Liver (tissue), 9 donors: ENCODE results near the gene ADAMTS6. TPM values are rescaled to one million over a fixed set of nuclear protein-coding genes. Genes with fewer than 3 reads are reported as not detected.

Experiments used
- DNase-seq: peaks from one replicate; pipeline ENCODE4 v3.0.0-alpha.2; 2017; ENCODE audit warnings: low spot score
- H3K27ac ChIP-seq, 2 donors: one replicate each; pipeline ENCODE4 v1.7.0; 2013; ENCODE audit warnings: inconsistent platforms in 2 of 2, low read length in 2 of 2, control low read depth in 1 of 2, low read depth in 1 of 2, mild to moderate bottlenecking in 1 of 2
- H3K27me3 ChIP-seq, 4 donors: one replicate each; pipeline versions ENCODE4 v1.6.1 to v1.7.0; 2013; ENCODE audit warnings: low read length in 3 of 4, inconsistent platforms in 1 of 4, mild to moderate bottlenecking in 1 of 4, moderate library complexity in 1 of 4; ENCODE audit not compliant: control insufficient read depth in 4 of 4, insufficient read depth in 4 of 4
- H3K36me3 ChIP-seq, 4 donors: one replicate each; pipeline versions ENCODE4 v1.6.1 to v1.7.0; 2013; ENCODE audit warnings: low read length in 3 of 4, mild to moderate bottlenecking in 3 of 4, low read depth in 1 of 4, moderate library complexity in 1 of 4; ENCODE audit not compliant: control insufficient read depth in 4 of 4, insufficient read depth in 3 of 4
- H3K4me1 ChIP-seq, 4 donors: one replicate each; pipeline versions ENCODE4 v1.6.1 to v1.7.0; 2013; ENCODE audit warnings: low read length in 3 of 4, mild to moderate bottlenecking in 3 of 4, moderate library complexity in 1 of 4; ENCODE audit not compliant: control insufficient read depth in 4 of 4, insufficient read depth in 4 of 4
- H3K4me3 ChIP-seq, 3 donors: one replicate each; pipeline versions ENCODE4 v1.6.1 to v1.7.0; 2013; ENCODE audit warnings: low read length in 3 of 3, control low read depth in 1 of 3, low read depth in 1 of 3, mild to moderate bottlenecking in 1 of 3
- H3K9ac ChIP-seq, 2 donors: one replicate each; pipeline ENCODE4 v1.7.0; 2013; ENCODE audit warnings: low read length in 2 of 2, mild to moderate bottlenecking in 2 of 2, moderate library complexity in 2 of 2, control low read depth in 1 of 2, low read depth in 1 of 2
- H3K9me3 ChIP-seq, 4 donors: one replicate each; pipeline versions ENCODE4 v1.6.1 to v1.7.0; 2013; ENCODE audit warnings: low read length in 3 of 4; ENCODE audit not compliant: control insufficient read depth in 4 of 4
- EGR1 ChIP-seq, 2 donors: IDR thresholded peaks; 2 replicates each; pipeline ENCODE4 v1.6.1; 2016 to 2018; ENCODE audit warnings: antibody characterized with exemption in 2 of 2, low read depth in 2 of 2
- FOXA1 ChIP-seq: IDR thresholded peaks from 2 replicates; pipeline ENCODE4 v1.6.1; 2016; ENCODE audit warnings: antibody characterized with exemption
- FOXA2 ChIP-seq: IDR thresholded peaks from 2 replicates; pipeline ENCODE4 v1.6.1; 2016; ENCODE audit warnings: antibody characterized with exemption
- GABPA ChIP-seq, 2 donors: IDR thresholded peaks in 1 of 2; conservative IDR thresholded peaks in 1 of 2; 2 replicates each; pipeline ENCODE4 v1.6.1; 2016; ENCODE audit warnings: antibody characterized with exemption in 2 of 2, mild to moderate bottlenecking in 1 of 2, moderate library complexity in 1 of 2
- HNF4A ChIP-seq, 2 donors: conservative IDR thresholded peaks; 2 replicates each; pipeline ENCODE4 v1.6.1; 2016; ENCODE audit warnings: antibody characterized with exemption in 2 of 2, mild to moderate bottlenecking in 2 of 2
- HNF4G ChIP-seq: IDR thresholded peaks from 2 replicates; pipeline ENCODE4 v1.6.1; 2016; ENCODE audit warnings: antibody characterized with exemption
- JUND ChIP-seq, 2 donors: IDR thresholded peaks; 2 replicates each; pipeline ENCODE4 v1.6.1; 2016; ENCODE audit warnings: antibody characterized with exemption in 2 of 2
- NR2F2 ChIP-seq: IDR thresholded peaks from 2 replicates; pipeline ENCODE4 v1.6.1; 2016; ENCODE audit warnings: antibody characterized with exemption
- RAD21 ChIP-seq, 2 donors: IDR thresholded peaks; 2 replicates each; pipeline ENCODE4 v1.6.1; 2016; ENCODE audit warnings: antibody characterized with exemption in 2 of 2, mild to moderate bottlenecking in 2 of 2
- RXRA ChIP-seq, 2 donors: IDR thresholded peaks; 2 replicates each; pipeline ENCODE4 v1.6.1; 2017 to 2018; ENCODE audit warnings: antibody characterized with exemption in 2 of 2, mild to moderate bottlenecking in 1 of 2
- SP1 ChIP-seq: IDR thresholded peaks from 2 replicates; pipeline ENCODE4 v1.6.1; 2018; ENCODE audit warnings: antibody characterized with exemption, mild to moderate bottlenecking
- TAF1 ChIP-seq: conservative IDR thresholded peaks from 2 replicates; pipeline ENCODE4 v1.6.1; 2016; ENCODE audit warnings: antibody characterized with exemption, mild to moderate bottlenecking
- YY1 ChIP-seq: IDR thresholded peaks from 2 replicates; pipeline ENCODE4 v1.6.1; 2016; ENCODE audit warnings: antibody characterized with exemption, mild to moderate bottlenecking
- WGBS: extraction: QIAGEN DNeasy Blood & Tissue Kit; methylation state at CpG from one replicate; pipeline ENCODE4 v1.1.7; 2013; 5-methylcytosine and 5-hydroxymethylcytosine counted together
- polyA plus RNA-seq, 2 donors: library from polyadenylated mRNA; stranded (reverse) in 1 of 2; unstranded in 1 of 2; fragments of 200-250 nt in 1 of 2; fragments of >200 nt in 1 of 2; fragmentation: Nextera tagmentation in 1 of 2; extraction: Ambion mirVana in 1 of 2; gene quantifications; one replicate each; pipeline versions ENCODE4 v1.2.1 to v1.2.3, GENCODE V29; 2013 to 2015
- total RNA-seq, 2 donors: library from RNA; depleted of rRNA; stranded (reverse); fragments of >200 nt; gene quantifications; one replicate each; pipeline ENCODE4 v1.2.3, GENCODE V29; 2014
- TF ChIP-seq, protein P1 (sequence below): IDR thresholded peaks from 2 replicates; pipeline ENCODE4 v1.6.1; 2016; ENCODE audit warnings: antibody characterized with exemption
- TF ChIP-seq, protein P2 (sequence below): IDR thresholded peaks from 2 replicates; pipeline ENCODE4 v1.6.1; 2016; ENCODE audit warnings: antibody characterized with exemption
- TF ChIP-seq, protein P3 (sequence below): fragments of 150-350 bp; IDR thresholded peaks from 2 replicates; pipeline ENCODE4 v1.5.1; 2017; ENCODE audit warnings: improper control_type of control experiment, low read depth, low read length; ENCODE audit not compliant: missing input control
- TF ChIP-seq, protein P4 (sequence below): IDR thresholded peaks from 2 replicates; pipeline ENCODE4 v1.6.1; 2016; ENCODE audit warnings: antibody characterized with exemption
- TF ChIP-seq, protein P5 (sequence below): IDR thresholded peaks from 2 replicates; pipeline ENCODE4 v1.6.1; 2016; ENCODE audit warnings: antibody characterized with exemption, mild to moderate bottlenecking
- donor health status: healthy.
- donor health status: healthy.
- donor health status: healthy.
- donor health status: healthy.
- donor health status: healthy.

Gene ADAMTS6
- total and polyA plus RNA-seq, 4 donors = 0.06 to 2.0 (median 0.59) TPM

DNA sequence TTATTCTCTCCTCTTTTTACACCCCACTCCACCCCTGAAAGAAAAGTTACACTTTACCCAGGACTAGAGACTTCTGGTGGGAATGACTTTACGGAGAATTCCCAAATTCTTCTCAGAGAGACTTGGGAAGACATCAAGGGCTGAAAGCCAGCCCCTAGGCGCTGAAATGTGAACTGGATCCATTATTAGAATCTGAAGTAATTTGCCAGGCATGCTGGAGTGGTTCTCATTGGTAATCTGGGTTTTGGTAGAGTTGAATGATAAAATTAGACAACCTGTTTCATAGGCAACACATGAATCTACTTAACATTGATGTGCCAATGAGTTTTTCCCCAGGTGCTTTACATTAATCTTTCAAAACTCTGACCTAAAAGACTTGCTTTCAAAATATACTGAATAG is 324.8 kb downstream of the ADAMTS6 start:
- Histone ChIP-seq H3K27ac (no peak overlapping the region), H3K4me1 (no peaks in the 10 kb centered on the region), H3K4me3 (no peak overlapping the region), H3K27me3 (no peaks in the 10 kb centered on the region), H3K36me3 (no peaks in the 10 kb centered on the region), H3K9ac (no peak overlapping the region), H3K9me3 (no peaks in the 10 kb centered on the region)
- WGBS = 90% methylated on average over 2 of the region's 2 CpGs
- TF ChIP-seq, protein P1, sequence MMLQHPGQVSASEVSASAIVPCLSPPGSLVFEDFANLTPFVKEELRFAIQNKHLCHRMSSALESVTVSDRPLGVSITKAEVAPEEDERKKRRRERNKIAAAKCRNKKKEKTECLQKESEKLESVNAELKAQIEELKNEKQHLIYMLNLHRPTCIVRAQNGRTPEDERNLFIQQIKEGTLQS = no peak
- TF ChIP-seq FOXA2 (no peak), HNF4G (no peak), YY1 (no peak), JUND (IDR thresholded peaks at IDR 0.05) (no peak)
- TF ChIP-seq, protein P2, sequence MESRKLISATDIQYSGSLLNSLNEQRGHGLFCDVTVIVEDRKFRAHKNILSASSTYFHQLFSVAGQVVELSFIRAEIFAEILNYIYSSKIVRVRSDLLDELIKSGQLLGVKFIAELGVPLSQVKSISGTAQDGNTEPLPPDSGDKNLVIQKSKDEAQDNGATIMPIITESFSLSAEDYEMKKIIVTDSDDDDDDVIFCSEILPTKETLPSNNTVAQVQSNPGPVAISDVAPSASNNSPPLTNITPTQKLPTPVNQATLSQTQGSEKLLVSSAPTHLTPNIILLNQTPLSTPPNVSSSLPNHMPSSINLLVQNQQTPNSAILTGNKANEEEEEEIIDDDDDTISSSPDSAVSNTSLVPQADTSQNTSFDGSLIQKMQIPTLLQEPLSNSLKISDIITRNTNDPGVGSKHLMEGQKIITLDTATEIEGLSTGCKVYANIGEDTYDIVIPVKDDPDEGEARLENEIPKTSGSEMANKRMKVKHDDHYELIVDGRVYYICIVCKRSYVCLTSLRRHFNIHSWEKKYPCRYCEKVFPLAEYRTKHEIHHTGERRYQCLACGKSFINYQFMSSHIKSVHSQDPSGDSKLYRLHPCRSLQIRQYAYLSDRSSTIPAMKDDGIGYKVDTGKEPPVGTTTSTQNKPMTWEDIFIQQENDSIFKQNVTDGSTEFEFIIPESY = no peak
- DNase-seq = no peak

DNA sequence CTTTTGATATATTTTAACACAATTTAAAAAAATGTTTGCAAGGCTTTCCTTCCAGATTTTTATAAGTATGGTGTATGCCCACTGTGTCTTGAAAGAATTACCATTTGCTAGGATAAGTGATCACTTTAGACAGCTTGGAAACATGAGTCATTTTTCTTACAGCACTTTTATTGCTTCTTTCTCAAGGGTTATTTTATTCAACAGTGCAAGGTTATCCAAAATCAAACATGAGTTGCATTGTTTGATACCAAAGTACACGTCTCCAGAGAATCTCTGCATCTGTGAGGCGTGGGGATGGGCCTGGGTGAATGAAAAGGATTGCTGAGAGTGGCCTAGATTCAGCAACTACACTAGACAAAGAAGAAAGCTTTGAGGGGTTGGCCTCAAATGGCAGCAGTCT is 329.6 kb downstream of the ADAMTS6 start:
- H3K9me3 ChIP-seq = no peaks in the 10 kb centered on the region
- no peak overlapping the region for H3K9ac ChIP-seq
- DNase-seq = no peak
- no peak overlapping the region for H3K27ac ChIP-seq
- H3K36me3 ChIP-seq = no peaks in the 10 kb centered on the region
- 59% methylated on average over 2 of the region's 2 CpGs for WGBS
- no peaks in the 10 kb centered on the region for H3K27me3 ChIP-seq
- no peak overlapping the region for H3K4me3 ChIP-seq
- H3K4me1 ChIP-seq = peaks cover 0 to 2% (median 0%) of the 10 kb centered on the region in 4 donors
- TF ChIP-seq, protein P1 = no peak
- TF ChIP-seq YY1 (no peak), HNF4A (conservative IDR thresholded peaks at IDR 0.05) (no peak), FOXA1 (no peak), HNF4G (no peak), JUND (IDR thresholded peaks at IDR 0.05) (no peak), NR2F2 (no peak), FOXA2 (no peak), GABPA (IDR thresholded peaks at IDR 0.05 in 1 of 2, conservative IDR thresholded peaks at IDR 0.05 in 1 of 2) (no peak), RXRA (IDR thresholded peaks at IDR 0.05) (no peak), RAD21 (IDR thresholded peaks at IDR 0.05) (no peak), SP1 (no peak), EGR1 (IDR thresholded peaks at IDR 0.05; ENCODE audit: low read depth in 2 of 2) (no peak), TAF1 (no peak)
- TF ChIP-seq, protein P3, sequence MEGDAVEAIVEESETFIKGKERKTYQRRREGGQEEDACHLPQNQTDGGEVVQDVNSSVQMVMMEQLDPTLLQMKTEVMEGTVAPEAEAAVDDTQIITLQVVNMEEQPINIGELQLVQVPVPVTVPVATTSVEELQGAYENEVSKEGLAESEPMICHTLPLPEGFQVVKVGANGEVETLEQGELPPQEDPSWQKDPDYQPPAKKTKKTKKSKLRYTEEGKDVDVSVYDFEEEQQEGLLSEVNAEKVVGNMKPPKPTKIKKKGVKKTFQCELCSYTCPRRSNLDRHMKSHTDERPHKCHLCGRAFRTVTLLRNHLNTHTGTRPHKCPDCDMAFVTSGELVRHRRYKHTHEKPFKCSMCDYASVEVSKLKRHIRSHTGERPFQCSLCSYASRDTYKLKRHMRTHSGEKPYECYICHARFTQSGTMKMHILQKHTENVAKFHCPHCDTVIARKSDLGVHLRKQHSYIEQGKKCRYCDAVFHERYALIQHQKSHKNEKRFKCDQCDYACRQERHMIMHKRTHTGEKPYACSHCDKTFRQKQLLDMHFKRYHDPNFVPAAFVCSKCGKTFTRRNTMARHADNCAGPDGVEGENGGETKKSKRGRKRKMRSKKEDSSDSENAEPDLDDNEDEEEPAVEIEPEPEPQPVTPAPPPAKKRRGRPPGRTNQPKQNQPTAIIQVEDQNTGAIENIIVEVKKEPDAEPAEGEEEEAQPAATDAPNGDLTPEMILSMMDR = no peak
- TF ChIP-seq, protein P4, sequence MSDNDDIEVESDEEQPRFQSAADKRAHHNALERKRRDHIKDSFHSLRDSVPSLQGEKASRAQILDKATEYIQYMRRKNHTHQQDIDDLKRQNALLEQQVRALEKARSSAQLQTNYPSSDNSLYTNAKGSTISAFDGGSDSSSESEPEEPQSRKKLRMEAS = no peak
- TF ChIP-seq, protein P5, sequence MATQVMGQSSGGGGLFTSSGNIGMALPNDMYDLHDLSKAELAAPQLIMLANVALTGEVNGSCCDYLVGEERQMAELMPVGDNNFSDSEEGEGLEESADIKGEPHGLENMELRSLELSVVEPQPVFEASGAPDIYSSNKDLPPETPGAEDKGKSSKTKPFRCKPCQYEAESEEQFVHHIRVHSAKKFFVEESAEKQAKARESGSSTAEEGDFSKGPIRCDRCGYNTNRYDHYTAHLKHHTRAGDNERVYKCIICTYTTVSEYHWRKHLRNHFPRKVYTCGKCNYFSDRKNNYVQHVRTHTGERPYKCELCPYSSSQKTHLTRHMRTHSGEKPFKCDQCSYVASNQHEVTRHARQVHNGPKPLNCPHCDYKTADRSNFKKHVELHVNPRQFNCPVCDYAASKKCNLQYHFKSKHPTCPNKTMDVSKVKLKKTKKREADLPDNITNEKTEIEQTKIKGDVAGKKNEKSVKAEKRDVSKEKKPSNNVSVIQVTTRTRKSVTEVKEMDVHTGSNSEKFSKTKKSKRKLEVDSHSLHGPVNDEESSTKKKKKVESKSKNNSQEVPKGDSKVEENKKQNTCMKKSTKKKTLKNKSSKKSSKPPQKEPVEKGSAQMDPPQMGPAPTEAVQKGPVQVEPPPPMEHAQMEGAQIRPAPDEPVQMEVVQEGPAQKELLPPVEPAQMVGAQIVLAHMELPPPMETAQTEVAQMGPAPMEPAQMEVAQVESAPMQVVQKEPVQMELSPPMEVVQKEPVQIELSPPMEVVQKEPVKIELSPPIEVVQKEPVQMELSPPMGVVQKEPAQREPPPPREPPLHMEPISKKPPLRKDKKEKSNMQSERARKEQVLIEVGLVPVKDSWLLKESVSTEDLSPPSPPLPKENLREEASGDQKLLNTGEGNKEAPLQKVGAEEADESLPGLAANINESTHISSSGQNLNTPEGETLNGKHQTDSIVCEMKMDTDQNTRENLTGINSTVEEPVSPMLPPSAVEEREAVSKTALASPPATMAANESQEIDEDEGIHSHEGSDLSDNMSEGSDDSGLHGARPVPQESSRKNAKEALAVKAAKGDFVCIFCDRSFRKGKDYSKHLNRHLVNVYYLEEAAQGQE = no peak
- TF ChIP-seq, protein P2 = no peak
